ENCODE results near the gene ATR.

The ATR gene

DNA sequence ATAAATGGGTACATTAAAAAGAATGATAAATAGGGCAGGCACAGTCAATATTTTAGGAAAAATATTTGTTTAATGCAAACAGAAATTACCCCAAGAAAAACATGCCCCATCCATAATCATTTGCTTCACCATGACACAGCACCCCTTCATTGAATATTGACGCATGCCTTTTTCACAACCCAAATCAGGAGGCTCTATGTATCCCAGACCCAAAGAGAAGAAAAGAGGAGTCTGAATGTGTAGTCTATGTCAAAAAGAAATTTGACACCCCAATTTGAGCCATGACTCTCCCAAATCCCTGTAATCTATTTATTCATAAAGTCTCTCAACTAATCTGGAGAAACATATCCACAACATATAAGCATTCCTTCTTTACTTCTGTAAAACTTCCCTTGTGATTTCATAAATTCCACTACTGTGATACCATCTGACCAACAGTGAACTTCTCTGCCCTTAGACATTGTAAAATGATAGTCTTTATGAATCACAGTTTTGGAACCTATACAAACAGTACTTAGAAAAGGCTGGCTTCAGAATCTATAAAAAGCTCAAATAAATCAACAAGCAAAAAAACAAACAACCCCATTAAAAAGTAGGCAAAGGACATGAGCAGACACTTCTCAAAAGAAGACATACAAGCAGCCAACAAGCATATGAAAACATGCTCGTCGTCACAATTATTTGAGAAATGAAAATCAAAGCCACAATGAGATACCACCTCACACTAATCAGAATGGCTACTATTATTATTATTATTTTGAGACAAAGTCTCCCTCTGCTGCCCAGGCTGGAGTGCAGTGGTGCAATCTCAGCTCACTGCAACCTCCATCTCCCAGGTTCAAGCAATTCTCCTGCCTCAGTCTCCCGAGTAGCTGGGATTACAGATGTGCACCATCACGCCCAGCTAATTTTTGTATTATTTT, 77.3 kb downstream of the ATR start:
- Histone ChIP-seq H3K4me1 (ENCODE audit: control insufficient read depth, insufficient read depth, low read length) (no peaks in the 10 kb centered on the region), H3K27me3 (ENCODE audit: control insufficient read depth, insufficient read depth, low read length) (no peaks in the 10 kb centered on the region), H3K36me3 (ENCODE audit: control insufficient read depth, insufficient read depth, low read length) (no peaks in the 10 kb centered on the region), H3K9ac (ENCODE audit: low read length) (no peak overlapping the region), H3K4me3 (ENCODE audit: low read length) (no peak overlapping the region), H3K9me3 (ENCODE audit: control insufficient read depth, low read length) (no peaks in the 10 kb centered on the region)

DNA sequence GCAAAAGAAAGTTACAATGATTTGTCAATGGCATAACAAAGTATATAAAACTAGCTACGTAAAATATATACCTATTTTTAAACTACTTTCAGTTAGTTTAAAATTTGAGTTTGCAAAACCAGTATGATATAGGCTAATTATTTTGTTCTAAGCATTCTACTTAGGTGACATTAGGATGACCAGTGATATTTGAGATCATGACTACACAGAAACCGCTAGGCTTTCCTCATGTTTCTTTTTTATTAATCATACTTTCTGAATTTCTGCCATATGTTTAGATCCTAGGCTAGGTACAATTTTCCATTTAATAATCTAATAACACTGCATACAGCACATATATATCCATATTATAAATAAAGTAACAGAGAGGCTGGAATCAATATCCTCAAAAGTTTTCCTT, 78.3 kb downstream of the ATR start:
- Histone ChIP-seq H3K9me3 (ENCODE audit: control insufficient read depth, low read length) (no peaks in the 10 kb centered on the region), H3K4me1 (ENCODE audit: control insufficient read depth, insufficient read depth, low read length) (no peaks in the 10 kb centered on the region), H3K9ac (ENCODE audit: low read length) (no peak overlapping the region), H3K36me3 (ENCODE audit: control insufficient read depth, insufficient read depth, low read length) (no peaks in the 10 kb centered on the region), H3K27me3 (ENCODE audit: control insufficient read depth, insufficient read depth, low read length) (no peaks in the 10 kb centered on the region), H3K4me3 (ENCODE audit: low read length) (no peak overlapping the region)

DNA sequence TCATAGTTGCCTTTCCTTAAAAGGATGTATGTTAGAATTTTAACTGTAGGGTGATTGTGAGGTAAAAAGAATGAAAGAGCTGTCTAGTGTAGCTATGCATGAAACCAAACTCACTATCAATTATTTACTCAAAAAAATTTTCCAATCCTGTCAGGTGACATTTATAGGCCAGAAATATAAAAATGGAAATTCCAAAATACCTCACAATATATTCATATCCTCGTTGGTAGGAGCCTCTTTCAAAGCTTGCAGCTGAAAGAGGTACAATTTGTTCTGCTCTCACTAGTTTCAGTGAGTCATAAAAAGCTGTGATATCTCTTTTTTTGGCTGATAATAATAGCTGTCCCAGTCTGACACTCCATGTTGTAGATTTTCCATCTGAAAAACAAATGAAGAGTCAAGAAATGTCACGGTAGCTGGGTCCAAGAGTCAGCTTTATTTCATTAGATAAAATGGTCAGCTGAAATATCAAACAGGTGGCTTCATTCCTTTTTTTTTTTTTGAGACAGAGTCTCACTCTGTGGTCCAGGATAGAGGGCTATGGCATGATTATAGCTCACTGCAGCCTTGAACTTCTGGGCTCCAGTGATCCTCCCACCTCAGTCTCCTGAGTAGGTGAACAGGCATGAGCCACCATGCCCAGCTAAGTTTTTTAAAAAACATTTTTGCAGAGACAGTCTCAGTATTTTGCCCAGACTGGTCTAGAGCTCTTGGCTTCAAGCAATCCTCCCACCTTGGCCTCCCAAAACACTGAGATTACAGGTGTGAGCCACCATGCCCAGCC, 79.9 kb downstream of the ATR start:
- Histone ChIP-seq H3K4me3 (ENCODE audit: low read length) (no peak overlapping the region), H3K9ac (ENCODE audit: low read length) (no peak overlapping the region), H3K36me3 (ENCODE audit: control insufficient read depth, insufficient read depth, low read length) (no peaks in the 10 kb centered on the region), H3K9me3 (ENCODE audit: control insufficient read depth, low read length) (no peaks in the 10 kb centered on the region), H3K4me1 (ENCODE audit: control insufficient read depth, insufficient read depth, low read length) (no peaks in the 10 kb centered on the region), H3K27me3 (ENCODE audit: control insufficient read depth, insufficient read depth, low read length) (no peaks in the 10 kb centered on the region)

DNA sequence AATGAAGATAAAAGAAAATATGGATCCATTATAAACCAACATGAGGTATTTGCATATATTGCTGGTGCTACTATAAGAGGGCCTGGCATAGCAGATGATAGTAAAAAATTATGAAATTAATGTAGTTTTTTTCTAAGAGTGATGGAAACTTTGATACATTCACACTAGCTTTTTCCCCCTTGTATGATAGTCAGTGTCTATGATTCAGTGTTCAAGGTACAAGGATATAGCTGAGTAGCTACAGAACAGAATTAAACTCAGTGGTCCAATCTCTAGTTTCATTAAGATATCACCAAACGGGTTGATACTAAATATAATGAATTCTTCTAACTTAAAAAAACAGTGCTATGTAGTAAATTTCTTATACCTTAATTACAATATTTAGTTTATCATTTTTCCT, 80.8 kb downstream of the ATR start:
- no peak overlapping the region for H3K9ac ChIP-seq (ENCODE audit: low read length)
- H3K4me3 ChIP-seq (ENCODE audit: low read length), result no peak overlapping the region
- H3K27me3 ChIP-seq (ENCODE audit: control insufficient read depth, insufficient read depth, low read length), result no peaks in the 10 kb centered on the region
- H3K4me1 ChIP-seq (ENCODE audit: control insufficient read depth, insufficient read depth, low read length), result no peaks in the 10 kb centered on the region
- H3K9me3 ChIP-seq (ENCODE audit: control insufficient read depth, low read length), result no peaks in the 10 kb centered on the region
- H3K36me3 ChIP-seq (ENCODE audit: control insufficient read depth, insufficient read depth, low read length), result no peaks in the 10 kb centered on the region

DNA sequence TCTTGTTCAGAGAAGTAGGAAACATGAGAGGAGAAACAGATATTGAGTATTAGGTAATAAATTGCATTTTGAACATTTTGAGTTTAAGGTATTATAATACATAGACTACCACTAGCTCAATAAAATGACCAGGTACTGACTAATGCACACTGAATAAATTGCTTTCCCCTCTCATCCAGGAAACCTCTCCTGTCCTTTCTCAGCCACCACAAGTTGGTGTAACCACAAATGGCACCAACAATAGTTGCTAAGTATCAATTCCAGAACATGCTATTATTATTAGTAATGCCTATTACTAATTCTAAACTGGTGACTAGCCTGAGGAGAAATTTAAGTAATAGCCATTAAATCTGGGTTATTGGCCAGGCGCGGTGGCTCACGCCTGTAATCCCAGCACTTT, 83.4 kb downstream of the ATR start:
- Histone ChIP-seq H3K9me3 (ENCODE audit: control insufficient read depth, low read length) (no peaks in the 10 kb centered on the region), H3K9ac (ENCODE audit: low read length) (no peak overlapping the region), H3K36me3 (ENCODE audit: control insufficient read depth, insufficient read depth, low read length) (no peaks in the 10 kb centered on the region), H3K4me1 (ENCODE audit: control insufficient read depth, insufficient read depth, low read length) (no peaks in the 10 kb centered on the region), H3K27me3 (ENCODE audit: control insufficient read depth, insufficient read depth, low read length) (no peaks in the 10 kb centered on the region), H3K4me3 (ENCODE audit: low read length) (no peak overlapping the region)

DNA sequence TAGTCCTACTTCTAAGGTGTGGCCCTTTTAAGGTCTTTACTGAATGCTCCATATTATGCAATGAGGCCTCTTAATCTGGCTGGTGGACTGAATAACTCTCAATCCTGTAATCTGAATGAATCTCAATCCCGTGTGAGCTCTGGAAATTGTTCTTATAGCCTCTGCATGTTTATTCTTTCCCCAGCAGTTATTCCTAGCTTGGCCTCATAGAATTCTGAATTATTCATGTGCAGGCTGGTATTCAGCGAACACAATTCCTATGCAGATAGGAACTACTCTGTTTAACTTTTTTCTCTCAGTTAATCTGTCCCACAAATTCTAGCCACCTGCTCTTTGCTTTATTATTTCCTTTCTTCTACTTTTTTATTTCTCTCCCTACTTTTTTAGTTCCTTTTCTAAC, 86.3 kb downstream of the ATR start:
- Histone ChIP-seq H3K9me3 (ENCODE audit: control insufficient read depth, low read length) (no peaks in the 10 kb centered on the region), H3K4me1 (ENCODE audit: control insufficient read depth, insufficient read depth, low read length) (no peaks in the 10 kb centered on the region), H3K27me3 (ENCODE audit: control insufficient read depth, insufficient read depth, low read length) (no peaks in the 10 kb centered on the region), H3K4me3 (ENCODE audit: low read length) (no peak overlapping the region), H3K36me3 (ENCODE audit: control insufficient read depth, insufficient read depth, low read length) (no peaks in the 10 kb centered on the region), H3K9ac (ENCODE audit: low read length) (no peak overlapping the region)

DNA sequence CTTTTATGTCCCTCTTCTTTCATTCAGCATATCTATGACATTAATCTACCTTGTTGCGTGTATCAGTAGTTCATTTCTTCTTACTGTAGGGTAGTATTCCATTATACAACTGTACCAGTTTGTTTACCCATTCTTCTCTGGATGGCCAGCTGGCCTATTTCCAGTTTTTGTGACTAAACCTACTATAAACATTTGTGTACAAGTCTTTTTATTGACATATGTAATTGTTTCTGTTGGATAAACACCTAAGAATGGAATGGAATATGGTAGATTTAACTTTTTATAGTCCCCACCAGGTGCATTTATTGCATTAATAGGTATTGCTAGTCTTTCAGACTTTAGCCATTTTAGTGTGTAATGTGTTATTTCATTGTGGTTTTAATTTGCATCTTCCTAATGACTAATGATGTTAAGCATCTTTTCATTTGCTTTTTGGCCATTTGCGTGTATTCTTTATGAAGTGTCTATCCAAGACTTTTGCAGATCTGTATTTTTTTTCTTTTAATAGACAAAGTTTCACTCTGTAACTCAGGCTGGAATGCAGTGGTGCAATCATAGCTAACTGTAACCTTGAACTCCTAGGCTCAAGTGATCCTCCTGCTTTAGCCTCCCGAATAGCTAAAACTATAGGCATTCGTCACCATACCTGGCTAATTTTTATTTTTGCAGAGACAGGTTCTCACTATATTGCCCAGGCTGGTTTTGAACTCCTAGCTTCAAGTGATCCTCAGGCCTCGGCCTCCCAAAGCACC, 88.8 kb downstream of the ATR start:
- Histone ChIP-seq H3K4me1 (ENCODE audit: control insufficient read depth, insufficient read depth, low read length) (no peaks in the 10 kb centered on the region), H3K27me3 (ENCODE audit: control insufficient read depth, insufficient read depth, low read length) (no peaks in the 10 kb centered on the region), H3K4me3 (ENCODE audit: low read length) (no peak overlapping the region), H3K9me3 (ENCODE audit: control insufficient read depth, low read length) (no peaks in the 10 kb centered on the region), H3K36me3 (ENCODE audit: control insufficient read depth, insufficient read depth, low read length) (no peaks in the 10 kb centered on the region), H3K9ac (ENCODE audit: low read length) (no peak overlapping the region)

DNA sequence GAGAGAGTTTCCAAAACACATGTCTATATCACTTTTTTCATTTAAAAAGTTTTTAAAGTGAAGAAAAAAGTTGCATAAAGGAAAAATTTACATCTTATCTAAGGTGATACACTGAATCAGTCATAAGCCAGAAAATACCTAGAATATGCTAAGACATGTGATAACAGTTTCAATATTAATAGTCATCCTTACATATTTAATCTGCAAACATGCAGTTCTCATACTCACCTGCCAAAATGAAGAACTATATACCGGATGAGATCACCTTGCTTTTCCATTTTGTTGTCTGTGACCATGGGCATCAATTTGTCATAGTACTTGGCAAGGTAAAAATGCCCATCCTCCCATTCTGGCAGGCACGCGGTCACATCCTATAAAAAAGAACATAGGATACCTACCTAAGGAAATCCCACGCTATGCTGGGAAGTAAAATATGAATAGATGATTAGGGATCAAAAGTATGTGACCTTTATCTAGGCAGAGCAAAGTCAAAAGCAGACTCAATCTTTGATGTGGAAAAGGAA, 93.6 kb downstream of the ATR start:
- Histone ChIP-seq H3K4me1 (ENCODE audit: control insufficient read depth, insufficient read depth, low read length) (no peaks in the 10 kb centered on the region), H3K9me3 (ENCODE audit: control insufficient read depth, low read length) (no peaks in the 10 kb centered on the region), H3K36me3 (ENCODE audit: control insufficient read depth, insufficient read depth, low read length) (no peaks in the 10 kb centered on the region)

DNA sequence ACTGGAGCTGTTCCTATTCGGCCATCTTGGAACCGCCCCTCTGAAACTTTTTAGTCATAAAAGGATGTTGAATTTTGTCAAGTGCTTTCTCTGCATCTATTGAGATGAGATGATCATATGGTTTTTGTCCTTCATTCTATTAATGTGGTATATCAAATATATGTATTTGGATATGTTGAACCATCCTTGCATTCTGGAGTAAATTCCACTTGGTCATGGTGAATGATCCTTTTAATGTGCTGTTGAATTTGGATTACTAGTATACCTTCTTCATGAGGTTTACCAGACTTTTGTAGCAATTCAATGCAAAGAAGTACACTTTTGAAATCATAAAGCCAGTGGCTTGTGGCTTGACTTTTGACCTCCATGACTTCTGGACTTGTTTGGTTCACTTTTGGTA, 97.3 kb downstream of the ATR start:
- Histone ChIP-seq H3K4me1 (ENCODE audit: control insufficient read depth, insufficient read depth, low read length) (no peaks in the 10 kb centered on the region), H3K4me3 (ENCODE audit: low read length) (no peak overlapping the region), H3K36me3 (ENCODE audit: control insufficient read depth, insufficient read depth, low read length) (no peaks in the 10 kb centered on the region), H3K27me3 (ENCODE audit: control insufficient read depth, insufficient read depth, low read length) (no peaks in the 10 kb centered on the region), H3K9me3 (ENCODE audit: control insufficient read depth, low read length) (no peaks in the 10 kb centered on the region), H3K9ac (ENCODE audit: low read length) (no peak overlapping the region)

More for the DNA sequence above, 93.6 kb downstream of the ATR start:
- no peaks in the 10 kb centered on the region for H3K27me3 ChIP-seq (ENCODE audit: control insufficient read depth, insufficient read depth, low read length)
- no peak overlapping the region for H3K9ac ChIP-seq (ENCODE audit: low read length)
- H3K4me3 ChIP-seq (ENCODE audit: low read length), result no peak overlapping the region

DNA sequence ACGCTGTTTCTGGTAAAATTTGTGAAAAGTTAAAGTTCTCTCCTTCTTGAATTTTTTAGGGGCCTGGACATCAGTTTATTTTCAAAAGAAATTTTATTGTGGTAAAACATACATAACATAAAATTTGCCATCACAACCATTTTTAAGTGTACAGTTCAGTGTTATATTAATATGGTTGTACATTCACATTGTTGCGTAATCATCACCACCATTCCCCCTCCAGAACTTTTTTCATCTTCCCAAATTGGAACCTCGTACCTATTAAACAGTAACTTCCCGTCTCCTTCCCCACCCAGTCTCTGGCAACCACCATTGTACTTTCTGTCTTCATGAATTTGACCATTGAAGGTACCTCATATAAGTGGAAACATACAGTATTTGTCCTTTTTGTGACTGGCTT, 107.7 kb downstream of the ATR start:
- Histone ChIP-seq H3K36me3 (ENCODE audit: control insufficient read depth, insufficient read depth, low read length) (no peaks in the 10 kb centered on the region), H3K9ac (ENCODE audit: low read length) (no peak overlapping the region), H3K4me3 (ENCODE audit: low read length) (no peak overlapping the region), H3K9me3 (ENCODE audit: control insufficient read depth, low read length) (no peaks in the 10 kb centered on the region), H3K4me1 (ENCODE audit: control insufficient read depth, insufficient read depth, low read length) (no peaks in the 10 kb centered on the region), H3K27me3 (ENCODE audit: control insufficient read depth, insufficient read depth, low read length) (no peaks in the 10 kb centered on the region)

DNA sequence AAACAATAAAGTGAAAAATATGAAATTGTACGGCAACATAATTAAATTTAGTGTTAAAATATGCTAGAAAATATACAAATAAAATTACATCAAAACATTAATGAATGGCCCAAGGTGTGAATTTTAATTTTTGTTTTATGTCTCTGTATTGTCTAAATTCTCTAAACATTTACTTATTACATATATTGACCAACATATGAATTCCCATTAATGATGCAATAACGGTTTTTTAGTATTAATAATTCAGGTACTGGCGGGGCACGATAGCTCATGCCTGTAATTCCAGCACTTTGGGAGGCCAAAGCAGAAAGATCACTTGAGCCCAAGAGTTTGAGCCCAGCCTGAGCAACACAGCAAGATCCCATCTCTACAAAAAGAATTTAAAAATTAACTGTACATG, 110.1 kb downstream of the ATR start:
- Histone ChIP-seq H3K36me3 (ENCODE audit: control insufficient read depth, insufficient read depth, low read length) (no peaks in the 10 kb centered on the region), H3K9ac (ENCODE audit: low read length) (no peak overlapping the region)

More for the DNA sequence above, 110.1 kb downstream of the ATR start:
- Histone ChIP-seq H3K4me1 (ENCODE audit: control insufficient read depth, insufficient read depth, low read length) (no peaks in the 10 kb centered on the region), H3K9me3 (ENCODE audit: control insufficient read depth, low read length) (no peaks in the 10 kb centered on the region), H3K4me3 (ENCODE audit: low read length) (no peak overlapping the region), H3K27me3 (ENCODE audit: control insufficient read depth, insufficient read depth, low read length) (no peaks in the 10 kb centered on the region)

Measured in mucosa of stomach (tissue), 1 donor.